Esophagus mucosa (tissue), 1 donor: ENCODE results near the gene SULT2B1. TPM values are rescaled to one million over a fixed set of nuclear protein-coding genes. Genes with fewer than 3 reads are reported as not detected.
A peak's percentile ranks its signal among the peaks of the same experiment; 100 is the strongest.
"Not testable (repeated sequence)": the region's sequence is repeated elsewhere in the genome, so short reads cannot be mapped to it uniquely, and the experiment has no call there.

Source experiments
- ATAC-seq: fragments of 200-7000 bp; cut with Tn5 transposase; one replicate; pipeline ENCODE4 v1.9.1; 2020
- total RNA-seq: library from RNA; stranded (reverse); gene quantifications from one replicate; pipeline ENCODE4 v1.2.4, GENCODE V29; 2023
- donor health status: DM: yes; HTN: yes; CAD: no.

Gene SULT2B1
- total RNA-seq, 1 donor from 2014 or later, result 245 TPM

- no peak for ATAC-seq
Measured at GRCh38 chr19:48623556-48624066, 71.6 kb downstream of the SULT2B1 start.

GRCh38 chr19:48624067-48624594, 72.2 kb downstream of the SULT2B1 start:
- peak; percentile 76 for ATAC-seq

DNA sequence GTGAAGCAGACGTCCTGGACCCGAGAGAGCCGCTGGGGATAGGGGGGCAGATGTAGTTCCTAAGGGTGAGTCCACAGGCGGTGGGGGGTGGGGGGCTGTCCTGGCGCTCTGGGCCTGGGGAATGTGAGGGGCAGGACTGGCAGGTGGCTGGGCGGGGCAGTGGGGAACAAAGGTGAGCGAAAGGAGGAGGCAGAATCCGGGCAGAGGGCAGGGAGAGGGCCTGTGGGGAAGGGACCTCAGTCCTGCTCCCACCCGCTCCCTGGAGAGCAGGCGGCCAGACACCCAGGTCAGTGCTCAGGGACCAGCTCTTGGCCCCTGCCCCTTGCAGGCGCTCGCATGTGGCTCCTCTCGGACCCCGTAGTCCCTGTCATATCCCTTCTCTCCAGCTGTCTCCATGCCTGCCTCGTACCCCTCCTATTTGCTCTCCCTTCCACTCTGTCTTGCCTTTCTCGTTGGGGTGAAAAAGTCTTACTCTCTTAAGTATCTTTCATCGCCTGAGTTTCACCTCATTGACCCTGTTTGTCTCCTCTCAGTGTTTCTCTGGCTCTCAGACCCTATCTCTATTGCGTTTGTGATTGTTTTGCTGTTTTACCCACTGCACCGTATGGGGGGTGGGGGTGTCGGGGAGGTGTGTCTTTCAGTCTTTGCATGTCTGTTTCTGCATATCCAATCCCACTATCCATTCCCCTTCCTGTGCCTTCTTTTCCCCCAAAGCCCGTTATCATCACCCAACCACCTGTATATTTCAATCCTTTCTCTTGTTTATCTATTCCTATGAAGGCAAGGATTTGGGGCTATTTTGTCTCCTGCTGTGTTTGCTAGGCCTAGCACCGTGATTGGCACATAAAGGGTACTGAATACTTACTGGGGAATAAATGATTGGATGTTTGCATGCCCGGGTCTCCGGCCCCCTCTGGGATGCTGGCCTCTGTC, 73.1 kb downstream of the SULT2B1 start:
- ATAC-seq, result no peak

DNA sequence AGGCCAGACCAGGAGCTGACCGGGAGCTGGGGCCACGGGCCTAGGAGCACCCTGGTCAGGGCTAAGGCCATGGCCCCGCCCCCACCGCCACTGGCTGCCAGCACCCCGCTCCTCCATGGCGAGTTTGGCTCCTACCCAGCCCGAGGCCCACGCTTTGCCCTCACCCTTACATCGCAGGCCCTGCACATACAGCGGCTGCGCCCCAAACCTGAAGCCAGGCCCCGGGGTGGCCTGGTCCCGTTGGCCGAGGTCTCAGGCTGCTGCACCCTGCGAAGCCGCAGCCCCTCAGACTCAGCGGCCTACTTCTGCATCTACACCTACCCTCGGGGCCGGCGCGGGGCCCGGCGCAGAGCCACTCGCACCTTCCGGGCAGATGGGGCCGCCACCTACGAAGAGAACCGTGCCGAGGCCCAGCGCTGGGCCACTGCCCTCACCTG, 73.9 kb downstream of the SULT2B1 start:
- no peak for ATAC-seq

DNA sequence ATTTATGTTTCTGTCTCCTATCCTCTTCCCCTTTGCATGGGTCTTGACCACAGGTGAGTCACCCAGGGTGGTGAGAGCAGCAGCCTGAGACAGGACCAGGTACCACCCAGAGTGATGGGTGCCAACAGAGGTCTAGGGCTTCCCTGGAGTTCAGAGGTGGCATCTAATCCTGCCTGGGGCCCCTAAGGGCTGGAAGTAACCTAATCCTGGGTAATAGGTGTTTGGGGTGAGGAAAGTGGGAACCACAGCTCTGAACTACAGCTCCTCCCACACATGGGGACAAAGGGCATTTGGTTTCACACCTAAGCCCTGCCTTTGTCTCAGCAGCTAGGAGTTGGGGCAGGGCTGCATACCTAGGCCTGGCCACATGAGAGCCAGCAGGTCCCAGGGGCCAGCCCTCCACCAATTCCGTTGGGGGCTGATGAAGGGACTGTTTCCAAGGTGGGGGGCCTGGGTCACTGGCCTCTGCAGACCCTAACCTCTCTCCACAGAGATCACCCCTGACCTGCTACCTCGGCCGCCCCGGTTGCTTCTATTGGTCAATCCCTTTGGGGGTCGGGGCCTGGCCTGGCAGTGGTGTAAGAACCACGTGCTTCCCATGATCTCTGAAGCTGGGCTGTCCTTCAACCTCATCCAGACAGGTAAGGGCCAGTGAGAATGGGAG, 75.4 kb downstream of the SULT2B1 start:
- no peak for ATAC-seq

- no peak for ATAC-seq
Measured at GRCh38 chr19:48627865-48628314, 75.9 kb downstream of the SULT2B1 start.

DNA sequence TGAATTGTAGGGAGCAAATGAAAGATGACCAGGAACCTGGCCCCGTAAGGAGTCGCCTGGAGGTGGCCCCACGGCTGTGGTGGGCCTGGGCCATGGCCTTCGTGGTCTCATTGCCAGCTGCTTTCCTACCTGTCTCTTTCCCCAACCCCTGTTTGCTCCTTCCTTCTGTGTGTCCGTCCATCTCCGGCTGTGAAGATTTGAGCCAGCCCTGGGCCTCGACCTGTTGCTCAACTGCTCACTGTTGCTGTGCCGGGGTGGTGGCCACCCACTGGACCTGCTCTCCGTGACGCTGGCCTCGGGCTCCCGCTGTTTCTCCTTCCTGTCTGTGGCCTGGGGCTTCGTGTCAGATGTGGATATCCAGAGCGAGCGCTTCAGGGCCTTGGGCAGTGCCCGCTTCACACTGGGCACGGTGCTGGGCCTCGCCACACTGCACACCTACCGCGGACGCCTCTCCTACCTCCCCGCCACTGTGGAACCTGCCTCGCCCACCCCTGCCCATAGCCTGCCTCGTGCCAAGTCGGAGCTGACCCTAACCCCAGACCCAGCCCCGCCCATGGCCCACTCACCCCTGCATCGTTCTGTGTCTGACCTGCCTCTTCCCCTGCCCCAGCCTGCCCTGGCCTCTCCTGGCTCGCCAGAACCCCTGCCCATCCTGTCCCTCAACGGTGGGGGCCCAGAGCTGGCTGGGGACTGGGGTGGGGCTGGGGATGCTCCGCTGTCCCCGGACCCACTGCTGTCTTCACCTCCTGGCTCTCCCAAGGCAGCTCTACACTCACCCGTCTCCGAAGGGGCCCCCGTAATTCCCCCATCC, 76.7 kb downstream of the SULT2B1 start:
- ATAC-seq, result no peak

GRCh38 chr19:48629297-48629598, 77.3 kb downstream of the SULT2B1 start:
- no peak for ATAC-seq

DNA sequence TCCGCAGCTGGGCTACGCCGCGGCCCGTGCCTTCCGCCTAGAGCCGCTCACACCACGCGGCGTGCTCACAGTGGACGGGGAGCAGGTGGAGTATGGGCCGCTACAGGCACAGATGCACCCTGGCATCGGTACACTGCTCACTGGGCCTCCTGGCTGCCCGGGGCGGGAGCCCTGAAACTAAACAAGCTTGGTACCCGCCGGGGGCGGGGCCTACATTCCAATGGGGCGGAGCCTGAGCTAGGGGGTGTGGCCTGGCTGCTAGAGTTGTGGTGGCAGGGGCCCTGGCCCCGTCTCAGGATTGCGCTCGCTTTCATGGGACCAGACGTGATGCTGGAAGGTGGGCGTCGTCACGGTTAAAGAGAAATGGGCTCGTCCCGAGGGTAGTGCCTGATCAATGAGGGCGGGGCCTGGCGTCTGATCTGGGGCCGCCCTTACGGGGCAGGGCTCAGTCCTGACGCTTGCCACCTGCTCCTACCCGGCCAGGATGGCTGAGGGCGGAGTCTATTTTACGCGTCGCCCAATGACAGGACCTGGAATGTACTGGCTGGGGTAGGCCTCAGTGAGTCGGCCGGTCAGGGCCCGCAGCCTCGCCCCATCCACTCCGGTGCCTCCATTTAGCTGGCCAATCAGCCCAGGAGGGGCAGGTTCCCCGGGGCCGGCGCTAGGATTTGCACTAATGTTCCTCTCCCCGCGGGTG, 77.8 kb downstream of the SULT2B1 start:
- no peak for ATAC-seq

GRCh38 chr19:48630296-48631063, 78.5 kb downstream of the SULT2B1 start:
- ATAC-seq, result no peak

- ATAC-seq, result no peak
Measured at GRCh38 chr19:48631225-48631624, 79.3 kb downstream of the SULT2B1 start.

GRCh38 chr19:48632286-48632685, 80.3 kb downstream of the SULT2B1 start:
- not testable (repeated sequence) for ATAC-seq

DNA sequence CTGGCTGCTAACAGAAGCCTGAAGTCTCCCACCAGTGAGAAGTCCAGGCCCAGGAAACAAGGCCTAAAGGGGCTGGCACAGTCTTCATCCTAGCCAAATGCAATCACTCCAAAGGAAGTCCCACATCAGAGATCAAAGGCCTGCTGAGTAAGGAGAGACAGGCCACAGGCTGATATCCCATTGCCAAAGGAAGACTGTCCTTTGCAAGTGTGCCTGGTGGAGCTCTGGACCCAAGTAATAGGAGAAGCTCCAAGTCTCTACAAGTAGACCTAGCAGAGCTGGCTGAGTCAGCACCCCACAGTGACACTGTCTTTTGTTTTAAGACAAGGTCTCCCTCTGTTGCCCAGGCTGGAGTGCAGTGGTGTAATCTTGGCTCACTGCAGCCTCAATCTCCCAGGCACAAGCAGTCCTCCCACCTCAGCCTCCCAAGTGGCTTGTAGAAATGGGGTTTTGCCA, 80.7 kb downstream of the SULT2B1 start:
- peak; percentile 6 for ATAC-seq

GRCh38 chr19:48633148-48634035, 81.4 kb downstream of the SULT2B1 start:
- no peak for ATAC-seq

DNA sequence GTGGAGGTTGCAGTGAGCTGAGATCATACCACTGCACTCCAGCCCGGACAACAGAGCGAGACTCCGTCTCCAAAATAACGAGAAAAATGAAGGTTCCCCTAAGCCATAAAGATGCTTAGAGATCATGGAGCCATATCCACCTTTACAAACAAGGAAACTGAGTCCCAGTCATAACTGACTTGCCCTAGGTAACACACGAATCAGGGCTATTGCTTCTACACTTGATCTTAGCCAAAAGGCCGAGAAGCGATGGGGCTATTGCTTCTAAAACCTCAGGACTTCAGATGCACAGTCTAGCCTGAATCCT, 82.0 kb downstream of the SULT2B1 start:
- ATAC-seq, result no peak

DNA sequence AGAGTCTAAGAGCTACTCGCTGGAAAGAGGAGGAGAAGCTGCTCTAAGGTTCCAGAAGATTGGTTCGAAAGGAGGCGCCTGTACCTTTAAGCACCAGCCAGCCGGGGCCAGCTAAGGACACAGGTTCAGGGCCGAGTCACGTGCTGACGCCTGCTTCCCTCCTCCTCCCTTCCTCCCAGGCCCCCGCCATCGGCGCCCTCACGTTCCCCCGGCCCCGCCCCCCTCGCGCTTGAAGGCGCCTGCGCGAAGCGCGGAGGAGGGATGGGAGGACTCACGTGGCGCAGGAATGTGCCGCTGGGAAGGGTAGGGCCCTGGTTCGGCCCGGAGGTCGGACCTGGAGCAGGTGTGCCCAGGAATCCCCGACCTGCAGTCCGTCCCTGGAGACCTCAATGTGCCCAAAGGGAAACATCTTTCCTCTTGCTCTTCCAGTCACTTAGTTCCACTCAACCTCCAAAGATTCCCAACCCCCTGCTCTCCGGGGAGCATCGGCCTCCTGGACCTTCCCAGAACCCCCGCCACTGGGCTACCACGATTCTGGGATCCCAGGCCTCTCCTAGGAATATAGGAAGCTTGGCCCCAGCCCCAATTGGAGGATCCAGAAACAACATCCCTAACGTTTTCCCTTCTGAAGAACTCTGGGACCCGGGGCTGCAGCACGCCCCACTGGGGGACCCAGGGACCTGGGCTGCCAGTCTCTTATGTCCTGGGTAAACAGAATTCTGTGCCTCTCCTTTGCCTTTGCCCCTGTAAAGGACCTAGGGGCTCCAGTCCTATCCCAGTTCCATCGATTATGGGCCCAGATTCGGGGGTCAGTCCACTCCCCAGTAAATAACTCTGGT, 82.7 kb downstream of the SULT2B1 start:
- peak; percentile 59 for ATAC-seq

DNA sequence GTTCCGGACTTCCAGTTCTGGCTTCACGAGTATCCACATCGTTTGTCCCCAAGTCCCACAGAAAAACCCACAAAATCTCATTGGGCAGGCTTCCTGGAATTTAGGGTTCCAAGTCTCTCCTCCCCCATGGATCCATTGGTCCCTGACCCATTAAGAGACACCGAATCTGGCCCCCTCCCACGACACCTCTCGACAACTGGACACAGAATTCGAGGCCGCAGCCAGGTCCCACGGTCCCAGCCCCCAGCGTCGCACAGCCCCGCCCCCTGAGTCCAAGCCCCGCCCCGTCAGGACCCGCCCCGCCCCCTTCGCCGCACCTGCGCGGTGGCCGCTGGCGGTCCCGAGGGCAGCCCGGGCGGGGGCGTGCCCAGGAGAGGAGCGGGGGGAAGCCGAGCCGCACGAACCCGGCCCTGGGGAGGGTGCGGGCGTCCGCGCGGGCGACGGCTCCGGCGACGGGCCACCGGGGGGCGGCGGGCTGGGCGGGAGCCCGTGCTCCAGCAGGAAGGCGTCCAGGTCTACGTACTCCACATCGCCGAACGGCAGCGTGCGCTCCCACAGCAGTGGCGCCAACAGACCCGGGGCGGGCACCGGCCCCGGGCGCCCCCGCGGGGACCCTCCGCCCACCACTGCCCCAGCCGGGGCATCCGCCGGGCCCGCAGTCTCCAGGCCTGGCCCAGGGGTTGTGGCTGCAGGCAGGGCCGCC, 83.4 kb downstream of the SULT2B1 start:
- ATAC-seq, result peak; percentile 39
